PC-9 (cell line): ENCODE measurements around the gene BTBD8.

ENCODE experiments used
- CTCF ChIP-seq: fragments of 200-600 bp; sonication (generic); conservative IDR thresholded peaks from 2 replicates; pipeline ENCODE4 v1.6.1; 2017; ENCODE audit warnings: mixed run types, antibody characterized with exemption, mild to moderate bottlenecking, moderate library complexity
- EZH2 ChIP-seq: fragments of 200-600 bp; sonication (generic); IDR thresholded peaks from 2 replicates; pipeline ENCODE4 v1.8.0; 2017; ENCODE audit warnings: antibody characterized with exemption, low read depth

- no peak for TF ChIP-seq EZH2
- TF ChIP-seq CTCF: no peak
Measured at GRCh38 chr1:92125204-92125603, 45.1 kb downstream of the BTBD8 start.
